Bone marrow (tissue), 2 donors: Measurements from ENCODE around the gene THEMIS.
"Not testable (repeated sequence)": the region's sequence is repeated elsewhere in the genome, so short reads cannot be mapped to it uniquely, and the experiment has no call there.

Source experiments
- DNase-seq, 2 donors: peaks; one replicate each; lab custom pipeline; 2025; lab: John Stamatoyannopoulos, UW

The THEMIS gene

GRCh38 chr6:127900935-127901334 lies at the start of gene THEMIS:
Gene THEMIS, minus strand, starts transcription at chr6:127901058. Its CDS starts 126 bp downstream, at chr6:127900932.
- DNase-seq, result no peak

GRCh38 chr6:127949251-127949650 lies 48.4 kb upstream of the THEMIS start:
- DNase-seq, result no peak

- DNase-seq, result no peak
Measured at GRCh38 chr6:127946388-127946787, 45.5 kb upstream of the THEMIS start.

GRCh38 chr6:127945434-127946097 lies 44.7 kb upstream of the THEMIS start:
- DNase-seq, result no peak

- DNase-seq, result no peak
Measured at GRCh38 chr6:127941228-127941627, 40.4 kb upstream of the THEMIS start.

GRCh38 chr6:127939442-127940066 lies 38.7 kb upstream of the THEMIS start:
- no peak for DNase-seq

GRCh38 chr6:127938701-127939100 lies 37.8 kb upstream of the THEMIS start:
- DNase-seq, result no peak

- DNase-seq, result no peak
Measured at GRCh38 chr6:127937747-127938146, 36.9 kb upstream of the THEMIS start.

GRCh38 chr6:127937102-127937501 lies 36.2 kb upstream of the THEMIS start:
- no peak for DNase-seq

- no peak for DNase-seq
Measured at GRCh38 chr6:127934956-127935355, 34.1 kb upstream of the THEMIS start.

GRCh38 chr6:127933852-127934840 lies 33.3 kb upstream of the THEMIS start:
- DNase-seq, result no peak

- no peak for DNase-seq
Measured at GRCh38 chr6:127933137-127933536, 32.3 kb upstream of the THEMIS start.

- DNase-seq, result no peak
Measured at GRCh38 chr6:127932708-127933107, 31.9 kb upstream of the THEMIS start.

GRCh38 chr6:127926441-127926840 lies 25.6 kb upstream of the THEMIS start:
- not testable (repeated sequence) for DNase-seq

- DNase-seq, result no peak
Measured at GRCh38 chr6:127924440-127924839, 23.6 kb upstream of the THEMIS start.

GRCh38 chr6:127924031-127924430 lies 23.2 kb upstream of the THEMIS start:
- no peak for DNase-seq

GRCh38 chr6:127923135-127923534 lies 22.3 kb upstream of the THEMIS start:
- DNase-seq, result no peak

GRCh38 chr6:127921982-127922381 lies 21.1 kb upstream of the THEMIS start:
- DNase-seq, result no peak

- DNase-seq, result no peak
Measured at GRCh38 chr6:127920804-127921203, 19.9 kb upstream of the THEMIS start.

GRCh38 chr6:127918506-127919427 lies 17.9 kb upstream of the THEMIS start:
- no peak for DNase-seq

GRCh38 chr6:127917766-127918165 lies 16.9 kb upstream of the THEMIS start:
- DNase-seq, result no peak

- no peak for DNase-seq
Measured at GRCh38 chr6:127914240-127914639, 13.4 kb upstream of the THEMIS start.
